Adipocyte (in vitro differentiated cells): ENCODE results near the gene TMEM223.
"Not testable (repeated sequence)": the region's sequence is repeated elsewhere in the genome, so short reads cannot be mapped to it uniquely, and the experiment has no call there.

Source experiments
- DNase-seq: peaks from one replicate; pipeline ENCODE4 v3.0.0-alpha.2; 2015; ENCODE audit warnings: low read depth
- H3K27me3 ChIP-seq: replicated peaks from 2 replicates; pipeline ENCODE4 v1.7.0; 2013; ENCODE audit warnings: mild to moderate bottlenecking, low read length, moderate library complexity; ENCODE audit not compliant: control insufficient read depth, insufficient read depth
- H3K36me3 ChIP-seq: 2 replicates; pipeline ENCODE4 v1.7.0; 2013; ENCODE audit warnings: low read length, mild to moderate bottlenecking, moderate library complexity; ENCODE audit not compliant: control insufficient read depth, insufficient read depth, severe bottlenecking
- H3K4me1 ChIP-seq: 2 replicates; pipeline ENCODE4 v1.7.0; 2013; ENCODE audit warnings: mild to moderate bottlenecking, low read length, moderate library complexity; ENCODE audit not compliant: control insufficient read depth, insufficient read depth
- H3K4me3 ChIP-seq: 2 replicates; pipeline ENCODE4 v1.7.0; 2013; ENCODE audit warnings: mild to moderate bottlenecking, low read length, moderate library complexity
- H3K9ac ChIP-seq: 2 replicates; pipeline ENCODE4 v1.7.0; 2013; ENCODE audit warnings: mild to moderate bottlenecking, low read length, moderate library complexity
- H3K9me3 ChIP-seq: 2 replicates; pipeline ENCODE4 v1.7.0; 2013; ENCODE audit warnings: mild to moderate bottlenecking, low read length, moderate library complexity; ENCODE audit not compliant: control insufficient read depth

The TMEM223 gene

GRCh38 chr11:62791501-62792201 lies at the start of gene TMEM223:
TMEM223 (minus strand) TSS chr11:62792006; CDS start chr11:62791994, 12 bp downstream.
- H3K9me3 ChIP-seq: no peaks in the 10 kb centered on the region
- peak within 1 kb of the TSS; percentile 88 for H3K4me3 ChIP-seq
- peak within 1 kb of the TSS; percentile 93 for H3K9ac ChIP-seq
- peaks cover 61% of the 10 kb centered on the region for H3K36me3 ChIP-seq
- peaks cover 23% of the 10 kb centered on the region for H3K4me1 ChIP-seq
- DNase-seq: peak; percentile 96
- no peaks in the 10 kb centered on the region for H3K27me3 ChIP-seq

- H3K27me3 ChIP-seq, H3K9me3 ChIP-seq, H3K36me3 ChIP-seq: not testable (repeated sequence)
- Histone ChIP-seq H3K4me3 (peak overlapping the region; percentile 90), H3K9ac (peak overlapping the region; percentile 92), H3K4me1 (peaks cover 15% of the 10 kb centered on the region)
- peak; percentile 90 for DNase-seq
Observed at GRCh38 chr11:62840721-62841360, 49.0 kb upstream of the TMEM223 start.

GRCh38 chr11:62839050-62839945 lies 47.5 kb upstream of the TMEM223 start, which contains the start of gene WDR74:
WDR74 (minus strand) TSS chr11:62839590; CDS start chr11:62839570, 20 bp downstream.
- Histone ChIP-seq H3K9me3 (no peaks in the 10 kb centered on the region), H3K27me3 (no peaks in the 10 kb centered on the region), H3K4me3 (peak within 1 kb of the TSS; percentile 90), H3K9ac (peak within 1 kb of the TSS; percentile 92), H3K36me3 (peaks cover 25% of the 10 kb centered on the region), H3K4me1 (peaks cover 15% of the 10 kb centered on the region)
- peak; percentile 98 for DNase-seq

- Histone ChIP-seq H3K36me3 (peaks cover 35% of the 10 kb centered on the region), H3K4me1 (peaks cover 21% of the 10 kb centered on the region), H3K27me3 (no peaks in the 10 kb centered on the region), H3K4me3 (no peak overlapping the region), H3K9ac (no peak overlapping the region), H3K9me3 (no peaks in the 10 kb centered on the region)
- no peak for DNase-seq
Observed at GRCh38 chr11:62835336-62835735, 43.5 kb upstream of the TMEM223 start.

GRCh38 chr11:62832336-62833234 lies 40.8 kb upstream of the TMEM223 start, which contains the start of gene TEX54:
TEX54 (minus strand) TSS chr11:62832841.
- H3K9me3 ChIP-seq: no peaks in the 10 kb centered on the region
- H3K27me3 ChIP-seq: no peaks in the 10 kb centered on the region
- peaks cover 47% of the 10 kb centered on the region for H3K36me3 ChIP-seq
- H3K9ac ChIP-seq: peak within 1 kb of the TSS; percentile 98
- H3K4me1 ChIP-seq: peaks cover 23% of the 10 kb centered on the region
- peak within 1 kb of the TSS; percentile 97 for H3K4me3 ChIP-seq
- DNase-seq: peak; percentile 64

GRCh38 chr11:62831520-62832335 lies 39.9 kb upstream of the TMEM223 start, which contains the start of gene STX5:
STX5 (minus strand) TSS chr11:62832051; CDS start chr11:62831243, 808 bp downstream.
- DNase-seq: peak; percentile 100
- H3K9ac ChIP-seq: peak within 1 kb of the TSS; percentile 98
- no peaks in the 10 kb centered on the region for H3K27me3 ChIP-seq
- H3K9me3 ChIP-seq: no peaks in the 10 kb centered on the region
- H3K4me3 ChIP-seq: peak within 1 kb of the TSS; percentile 97
- H3K4me1 ChIP-seq: peaks cover 22% of the 10 kb centered on the region
- peaks cover 54% of the 10 kb centered on the region for H3K36me3 ChIP-seq

GRCh38 chr11:62830904-62831519 lies 39.2 kb upstream of the TMEM223 start:
- peaks cover 52% of the 10 kb centered on the region for H3K36me3 ChIP-seq
- H3K27me3 ChIP-seq: no peaks in the 10 kb centered on the region
- no peaks in the 10 kb centered on the region for H3K9me3 ChIP-seq
- peak overlapping the region; percentile 98 for H3K9ac ChIP-seq
- H3K4me1 ChIP-seq: peaks cover 22% of the 10 kb centered on the region
- DNase-seq: no peak
- peak overlapping the region; percentile 97 for H3K4me3 ChIP-seq

GRCh38 chr11:62828130-62828529 lies 36.3 kb upstream of the TMEM223 start:
- not testable (repeated sequence) for H3K9me3 ChIP-seq, H3K27me3 ChIP-seq, H3K4me3 ChIP-seq, H3K9ac ChIP-seq, DNase-seq
- peaks cover 53% of the 10 kb centered on the region for H3K36me3 ChIP-seq
- H3K4me1 ChIP-seq: peaks cover 15% of the 10 kb centered on the region

GRCh38 chr11:62823677-62824076 lies 31.9 kb upstream of the TMEM223 start:
- Histone ChIP-seq H3K4me3 (no peak overlapping the region), H3K9ac (no peak overlapping the region), H3K27me3 (no peaks in the 10 kb centered on the region), H3K4me1 (no peaks in the 10 kb centered on the region), H3K36me3 (peaks cover 87% of the 10 kb centered on the region), H3K9me3 (no peaks in the 10 kb centered on the region)
- no peak for DNase-seq
